ENCODE measurements around the gene ARF1. TPM values are rescaled to one million over a fixed set of nuclear protein-coding genes. Genes with fewer than 3 reads are reported as not detected.

The ARF1 gene
- total and polyA plus RNA-seq, 2 of the 13 experiments (the other 11 are each of a cell fraction or from before 2014, with no cell fraction given) = 186 to 327 TPM

DNA sequence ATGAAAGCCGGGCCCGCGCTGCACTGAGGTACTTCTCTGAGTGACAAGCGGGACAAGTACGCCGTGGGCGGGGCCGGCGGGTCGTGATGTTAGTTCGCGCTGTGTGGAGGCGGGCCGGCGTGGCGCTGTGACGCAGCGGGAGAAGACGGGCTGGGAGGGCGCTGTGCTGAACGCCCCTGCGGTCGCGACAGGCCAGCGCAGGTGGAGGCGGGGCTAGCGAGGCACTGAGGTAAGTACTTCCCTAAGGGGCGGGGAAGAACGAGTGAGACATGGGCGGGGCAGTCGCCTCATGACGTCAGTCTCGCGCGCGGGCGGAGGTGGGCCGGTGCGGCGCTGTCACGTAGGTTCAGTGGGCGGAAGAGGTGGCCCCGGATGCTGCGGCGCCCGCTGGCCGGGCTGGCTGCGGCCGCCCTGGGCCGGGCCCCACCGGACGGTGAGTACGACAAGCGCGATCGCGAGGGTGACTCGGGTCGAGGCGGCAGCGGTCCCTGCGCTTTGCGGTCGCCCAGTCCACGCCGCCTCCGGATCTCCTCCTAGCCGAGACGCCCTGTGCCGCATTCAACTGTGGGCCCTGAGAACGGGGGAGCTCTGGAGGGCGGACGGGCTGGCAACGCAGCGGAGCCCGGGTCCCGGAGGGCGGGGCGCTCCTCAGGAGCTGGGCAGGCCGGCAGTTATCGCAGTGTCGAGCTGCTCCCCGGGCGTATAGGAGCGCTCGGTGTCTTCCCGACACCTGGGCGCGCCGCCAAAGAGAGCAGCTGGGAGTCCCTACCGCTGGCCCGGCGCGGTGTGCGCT, 57.6 kb downstream of the ARF1 start, which contains the start of gene GUK1 (continued):
- TF ChIP-seq, protein P1, sequence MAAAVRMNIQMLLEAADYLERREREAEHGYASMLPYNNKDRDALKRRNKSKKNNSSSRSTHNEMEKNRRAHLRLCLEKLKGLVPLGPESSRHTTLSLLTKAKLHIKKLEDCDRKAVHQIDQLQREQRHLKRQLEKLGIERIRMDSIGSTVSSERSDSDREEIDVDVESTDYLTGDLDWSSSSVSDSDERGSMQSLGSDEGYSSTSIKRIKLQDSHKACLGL (CRISPR knock-in tag; IDR thresholded peaks at IDR 0.05) = no peak; the same call in 1 of the 2 replicates
- peak; percentile 82 for TF ChIP-seq MAZ (IDR thresholded peaks at IDR 0.05; ENCODE audit: borderline replicate concordance, low read depth, low read length)
- TF ChIP-seq MAZ (CRISPR knock-in tag; IDR thresholded peaks at IDR 0.05; ENCODE audit: low read depth) = peak; percentile 97
- no peak for TF ChIP-seq TEAD2 (CRISPR knock-in tag; IDR thresholded peaks at IDR 0.05)
- TF ChIP-seq HOXA3 (CRISPR knock-in tag; IDR thresholded peaks at IDR 0.05) = peak; percentile 100
- TF ChIP-seq SYNCRIP (IDR thresholded peaks at IDR 0.05; ENCODE audit: insufficient read depth, low read depth, low read length) = no peak
- TF ChIP-seq ZNF446 (CRISPR knock-in tag; IDR thresholded peaks at IDR 0.05) = 0 out of 2 replicates have a peak, but pooled peaks have one; percentile 48
- peak; percentile 53; the same call in 1 of the 2 replicates for TF ChIP-seq DMAP1 (CRISPR knock-in tag; IDR thresholded peaks at IDR 0.05)
- TF ChIP-seq ZNF761 (CRISPR knock-in tag; conservative IDR thresholded peaks at IDR 0.05) = 0 out of 2 replicates have a peak, but pooled peaks have one; percentile 53
- TF ChIP-seq, protein P2, sequence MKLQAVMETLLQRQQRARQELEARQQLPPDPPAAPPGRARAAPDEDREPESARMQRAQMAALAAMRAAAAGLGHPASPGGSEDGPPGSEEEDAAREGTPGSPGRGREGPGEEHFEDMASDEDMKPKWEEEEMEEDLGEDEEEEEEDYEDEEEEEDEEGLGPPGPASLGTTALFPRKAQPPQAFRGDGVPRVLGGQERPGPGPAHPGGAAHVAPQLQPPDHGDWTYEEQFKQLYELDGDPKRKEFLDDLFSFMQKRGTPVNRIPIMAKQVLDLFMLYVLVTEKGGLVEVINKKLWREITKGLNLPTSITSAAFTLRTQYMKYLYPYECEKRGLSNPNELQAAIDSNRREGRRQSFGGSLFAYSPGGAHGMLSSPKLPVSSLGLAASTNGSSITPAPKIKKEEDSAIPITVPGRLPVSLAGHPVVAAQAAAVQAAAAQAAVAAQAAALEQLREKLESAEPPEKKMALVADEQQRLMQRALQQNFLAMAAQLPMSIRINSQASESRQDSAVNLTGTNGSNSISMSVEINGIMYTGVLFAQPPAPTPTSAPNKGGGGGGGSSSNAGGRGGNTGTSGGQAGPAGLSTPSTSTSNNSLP (IDR thresholded peaks at IDR 0.05; ENCODE audit: low read depth, low read length) = peak; percentile 16; the same call in 1 of the 2 replicates
- TF ChIP-seq, protein P3, sequence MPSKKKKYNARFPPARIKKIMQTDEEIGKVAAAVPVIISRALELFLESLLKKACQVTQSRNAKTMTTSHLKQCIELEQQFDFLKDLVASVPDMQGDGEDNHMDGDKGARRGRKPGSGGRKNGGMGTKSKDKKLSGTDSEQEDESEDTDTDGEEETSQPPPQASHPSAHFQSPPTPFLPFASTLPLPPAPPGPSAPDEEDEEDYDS (CRISPR knock-in tag; IDR thresholded peaks at IDR 0.05) = peak; percentile 78
- TF ChIP-seq SP5 (CRISPR knock-in tag; IDR thresholded peaks at IDR 0.05; ENCODE audit: borderline replicate concordance, low read depth) = peak; percentile 98
- TF ChIP-seq, protein P4, sequence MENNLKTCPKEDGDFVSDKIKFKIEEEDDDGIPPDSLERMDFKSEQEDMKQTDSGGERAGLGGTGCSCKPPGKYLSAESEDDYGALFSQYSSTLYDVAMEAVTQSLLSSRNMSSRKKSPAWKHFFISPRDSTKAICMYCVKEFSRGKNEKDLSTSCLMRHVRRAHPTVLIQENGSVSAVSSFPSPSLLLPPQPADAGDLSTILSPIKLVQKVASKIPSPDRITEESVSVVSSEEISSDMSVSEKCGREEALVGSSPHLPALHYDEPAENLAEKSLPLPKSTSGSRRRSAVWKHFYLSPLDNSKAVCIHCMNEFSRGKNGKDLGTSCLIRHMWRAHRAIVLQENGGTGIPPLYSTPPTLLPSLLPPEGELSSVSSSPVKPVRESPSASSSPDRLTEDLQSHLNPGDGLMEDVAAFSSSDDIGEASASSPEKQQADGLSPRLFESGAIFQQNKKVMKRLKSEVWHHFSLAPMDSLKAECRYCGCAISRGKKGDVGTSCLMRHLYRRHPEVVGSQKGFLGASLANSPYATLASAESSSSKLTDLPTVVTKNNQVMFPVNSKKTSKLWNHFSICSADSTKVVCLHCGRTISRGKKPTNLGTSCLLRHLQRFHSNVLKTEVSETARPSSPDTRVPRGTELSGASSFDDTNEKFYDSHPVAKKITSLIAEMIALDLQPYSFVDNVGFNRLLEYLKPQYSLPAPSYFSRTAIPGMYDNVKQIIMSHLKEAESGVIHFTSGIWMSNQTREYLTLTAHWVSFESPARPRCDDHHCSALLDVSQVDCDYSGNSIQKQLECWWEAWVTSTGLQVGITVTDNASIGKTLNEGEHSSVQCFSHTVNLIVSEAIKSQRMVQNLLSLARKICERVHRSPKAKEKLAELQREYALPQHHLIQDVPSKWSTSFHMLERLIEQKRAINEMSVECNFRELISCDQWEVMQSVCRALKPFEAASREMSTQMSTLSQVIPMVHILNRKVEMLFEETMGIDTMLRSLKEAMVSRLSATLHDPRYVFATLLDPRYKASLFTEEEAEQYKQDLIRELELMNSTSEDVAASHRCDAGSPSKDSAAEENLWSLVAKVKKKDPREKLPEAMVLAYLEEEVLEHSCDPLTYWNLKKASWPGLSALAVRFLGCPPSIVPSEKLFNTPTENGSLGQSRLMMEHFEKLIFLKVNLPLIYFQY (CRISPR knock-in tag; IDR thresholded peaks at IDR 0.05; ENCODE audit: borderline replicate concordance) = 0 out of 2 replicates have a peak, but pooled peaks have one; percentile 63
- no peak for TF ChIP-seq AGO1 (IDR thresholded peaks at IDR 0.05; ENCODE audit: low read depth, low read length, poor library complexity, severe bottlenecking)
- TF ChIP-seq, protein P5, sequence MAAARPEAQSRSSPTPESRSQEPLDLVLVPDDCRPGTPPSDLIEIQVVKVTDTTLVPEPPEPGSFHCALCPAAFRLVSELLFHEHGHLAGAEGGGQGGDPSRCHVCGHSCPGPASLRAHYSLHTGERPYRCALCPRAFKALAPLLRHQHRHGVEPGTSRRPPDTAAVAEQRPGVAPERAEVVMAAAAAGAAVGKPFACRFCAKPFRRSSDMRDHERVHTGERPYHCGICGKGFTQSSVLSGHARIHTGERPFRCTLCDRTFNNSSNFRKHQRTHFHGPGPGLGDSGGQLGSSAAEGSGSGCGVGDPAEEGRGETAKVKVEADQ (CRISPR knock-in tag; IDR thresholded peaks at IDR 0.05; ENCODE audit: borderline replicate concordance) = peak; percentile 100
- TF ChIP-seq POLR2AphosphoS2 (IDR thresholded peaks at IDR 0.05; ENCODE audit: low read depth, low read length) = no peak
- peak; percentile 46; the same call in 1 of the 2 replicates for TF ChIP-seq ZNF790 (CRISPR knock-in tag; IDR thresholded peaks at IDR 0.05; ENCODE audit: borderline replicate concordance)
- TF ChIP-seq, protein P6, sequence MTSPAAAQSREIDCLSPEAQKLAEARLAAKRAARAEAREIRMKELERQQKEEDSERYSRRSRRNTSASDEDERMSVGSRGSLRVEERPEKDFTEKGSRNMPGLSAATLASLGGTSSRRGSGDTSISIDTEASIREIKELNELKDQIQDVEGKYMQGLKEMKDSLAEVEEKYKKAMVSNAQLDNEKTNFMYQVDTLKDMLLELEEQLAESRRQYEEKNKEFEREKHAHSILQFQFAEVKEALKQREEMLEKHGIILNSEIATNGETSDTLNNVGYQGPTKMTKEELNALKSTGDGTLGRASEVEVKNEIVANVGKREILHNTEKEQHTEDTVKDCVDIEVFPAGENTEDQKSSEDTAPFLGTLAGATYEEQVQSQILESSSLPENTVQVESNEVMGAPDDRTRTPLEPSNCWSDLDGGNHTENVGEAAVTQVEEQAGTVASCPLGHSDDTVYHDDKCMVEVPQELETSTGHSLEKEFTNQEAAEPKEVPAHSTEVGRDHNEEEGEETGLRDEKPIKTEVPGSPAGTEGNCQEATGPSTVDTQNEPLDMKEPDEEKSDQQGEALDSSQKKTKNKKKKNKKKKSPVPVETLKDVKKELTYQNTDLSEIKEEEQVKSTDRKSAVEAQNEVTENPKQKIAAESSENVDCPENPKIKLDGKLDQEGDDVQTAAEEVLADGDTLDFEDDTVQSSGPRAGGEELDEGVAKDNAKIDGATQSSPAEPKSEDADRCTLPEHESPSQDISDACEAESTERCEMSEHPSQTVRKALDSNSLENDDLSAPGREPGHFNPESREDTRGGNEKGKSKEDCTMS (CRISPR knock-in tag; conservative IDR thresholded peaks at IDR 0.05) = no peak
- TF ChIP-seq FOXK2 (IDR thresholded peaks at IDR 0.05) = no peak
